Measurements from ENCODE around the gene SLC35F3. TPM values are rescaled to one million over a fixed set of nuclear protein-coding genes. Genes with fewer than 3 reads are reported as not detected.

Gene SLC35F3
- total and polyA plus RNA-seq, 2 experiments from 2014 or later, result 1.0 to 3.2 TPM

GRCh38 chr1:234144901-234145300 is 240.4 kb downstream of the SLC35F3 start (continued):
- TF ChIP-seq REST (IDR thresholded peaks at IDR 0.05; ENCODE audit: unreplicated experiment), result no peak
- no peak for TF ChIP-seq EZH2phosphoT487 (IDR thresholded peaks at IDR 0.05; ENCODE audit: unreplicated experiment)
- no peak for TF ChIP-seq CREB1 (CRISPR knock-in tag; IDR thresholded peaks at IDR 0.05; ENCODE audit: low read depth)
- TF ChIP-seq ZNF331 (CRISPR knock-in tag; IDR thresholded peaks at IDR 0.05; ENCODE audit: low read depth), result no peak
- no peak for TF ChIP-seq STAT1 (IDR thresholded peaks at IDR 0.05; ENCODE audit: unreplicated experiment)
- no peak for TF ChIP-seq EZH2 (IDR thresholded peaks at IDR 0.05; ENCODE audit: low read depth, unreplicated experiment)
- no peak for TF ChIP-seq NANOG (IDR thresholded peaks at IDR 0.05; ENCODE audit: borderline replicate concordance)

- H2AFZ ChIP-seq, result no peak overlapping the region
- DNase-seq (ENCODE audit: low spot score), result no peak
- no peak overlapping the region for H3K4me2 ChIP-seq
- Mint-ChIP-seq H3K36me3 (ENCODE audit: low read depth) (no peaks in the 10 kb centered on the region), H3K4me1 (peaks cover 8% of the 10 kb centered on the region), H3K9me3 (peaks cover 8% of the 10 kb centered on the region; the same call in 2 of the 3 replicates), H3K4me3 (no peak overlapping the region), H3K27ac (no peak overlapping the region), H3K27me3 (ENCODE audit: insufficient read depth, low read depth, poor library complexity) (peaks cover 2% of the 10 kb centered on the region)
- H3K9me2 ChIP-seq (ENCODE audit: insufficient read depth), result no peaks in the 10 kb centered on the region
- no peaks in the 10 kb centered on the region for H3K36me3 ChIP-seq (ENCODE audit: insufficient read depth)
- no peaks in the 10 kb centered on the region for H3F3A ChIP-seq (replicated peaks; ENCODE audit: low read depth)
- no peaks in the 10 kb centered on the region for H3K27me3 ChIP-seq (ENCODE audit: insufficient read depth)
- ATAC-seq, result no peak
- no peaks in the 10 kb centered on the region for H3K79me2 ChIP-seq (replicated peaks; ENCODE audit: insufficient read depth)
- H3K27ac ChIP-seq (ENCODE audit: low read depth), result no peak overlapping the region
- H3K4me1 ChIP-seq (ENCODE audit: insufficient read depth), result no peaks in the 10 kb centered on the region
- H3K4me3 ChIP-seq, result no peak overlapping the region
- no peaks in the 10 kb centered on the region for H4K20me1 ChIP-seq (replicated peaks; ENCODE audit: insufficient read depth)
- TF ChIP-seq EZH2phosphoT487 (IDR thresholded peaks at IDR 0.05; ENCODE audit: unreplicated experiment) (no peak), REST (IDR thresholded peaks at IDR 0.05; ENCODE audit: unreplicated experiment) (no peak), EZH2 (IDR thresholded peaks at IDR 0.05; ENCODE audit: low read depth, unreplicated experiment) (no peak), POLR2AphosphoS5 (IDR thresholded peaks at IDR 0.05; ENCODE audit: low read depth) (no peak), STAT1 (IDR thresholded peaks at IDR 0.05; ENCODE audit: unreplicated experiment) (no peak)
- TF ChIP-seq, protein P1, sequence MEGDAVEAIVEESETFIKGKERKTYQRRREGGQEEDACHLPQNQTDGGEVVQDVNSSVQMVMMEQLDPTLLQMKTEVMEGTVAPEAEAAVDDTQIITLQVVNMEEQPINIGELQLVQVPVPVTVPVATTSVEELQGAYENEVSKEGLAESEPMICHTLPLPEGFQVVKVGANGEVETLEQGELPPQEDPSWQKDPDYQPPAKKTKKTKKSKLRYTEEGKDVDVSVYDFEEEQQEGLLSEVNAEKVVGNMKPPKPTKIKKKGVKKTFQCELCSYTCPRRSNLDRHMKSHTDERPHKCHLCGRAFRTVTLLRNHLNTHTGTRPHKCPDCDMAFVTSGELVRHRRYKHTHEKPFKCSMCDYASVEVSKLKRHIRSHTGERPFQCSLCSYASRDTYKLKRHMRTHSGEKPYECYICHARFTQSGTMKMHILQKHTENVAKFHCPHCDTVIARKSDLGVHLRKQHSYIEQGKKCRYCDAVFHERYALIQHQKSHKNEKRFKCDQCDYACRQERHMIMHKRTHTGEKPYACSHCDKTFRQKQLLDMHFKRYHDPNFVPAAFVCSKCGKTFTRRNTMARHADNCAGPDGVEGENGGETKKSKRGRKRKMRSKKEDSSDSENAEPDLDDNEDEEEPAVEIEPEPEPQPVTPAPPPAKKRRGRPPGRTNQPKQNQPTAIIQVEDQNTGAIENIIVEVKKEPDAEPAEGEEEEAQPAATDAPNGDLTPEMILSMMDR (conservative IDR thresholded peaks at IDR 0.05; ENCODE audit: low read depth in 2 of 2), result no peak
- TF ChIP-seq, protein P2, sequence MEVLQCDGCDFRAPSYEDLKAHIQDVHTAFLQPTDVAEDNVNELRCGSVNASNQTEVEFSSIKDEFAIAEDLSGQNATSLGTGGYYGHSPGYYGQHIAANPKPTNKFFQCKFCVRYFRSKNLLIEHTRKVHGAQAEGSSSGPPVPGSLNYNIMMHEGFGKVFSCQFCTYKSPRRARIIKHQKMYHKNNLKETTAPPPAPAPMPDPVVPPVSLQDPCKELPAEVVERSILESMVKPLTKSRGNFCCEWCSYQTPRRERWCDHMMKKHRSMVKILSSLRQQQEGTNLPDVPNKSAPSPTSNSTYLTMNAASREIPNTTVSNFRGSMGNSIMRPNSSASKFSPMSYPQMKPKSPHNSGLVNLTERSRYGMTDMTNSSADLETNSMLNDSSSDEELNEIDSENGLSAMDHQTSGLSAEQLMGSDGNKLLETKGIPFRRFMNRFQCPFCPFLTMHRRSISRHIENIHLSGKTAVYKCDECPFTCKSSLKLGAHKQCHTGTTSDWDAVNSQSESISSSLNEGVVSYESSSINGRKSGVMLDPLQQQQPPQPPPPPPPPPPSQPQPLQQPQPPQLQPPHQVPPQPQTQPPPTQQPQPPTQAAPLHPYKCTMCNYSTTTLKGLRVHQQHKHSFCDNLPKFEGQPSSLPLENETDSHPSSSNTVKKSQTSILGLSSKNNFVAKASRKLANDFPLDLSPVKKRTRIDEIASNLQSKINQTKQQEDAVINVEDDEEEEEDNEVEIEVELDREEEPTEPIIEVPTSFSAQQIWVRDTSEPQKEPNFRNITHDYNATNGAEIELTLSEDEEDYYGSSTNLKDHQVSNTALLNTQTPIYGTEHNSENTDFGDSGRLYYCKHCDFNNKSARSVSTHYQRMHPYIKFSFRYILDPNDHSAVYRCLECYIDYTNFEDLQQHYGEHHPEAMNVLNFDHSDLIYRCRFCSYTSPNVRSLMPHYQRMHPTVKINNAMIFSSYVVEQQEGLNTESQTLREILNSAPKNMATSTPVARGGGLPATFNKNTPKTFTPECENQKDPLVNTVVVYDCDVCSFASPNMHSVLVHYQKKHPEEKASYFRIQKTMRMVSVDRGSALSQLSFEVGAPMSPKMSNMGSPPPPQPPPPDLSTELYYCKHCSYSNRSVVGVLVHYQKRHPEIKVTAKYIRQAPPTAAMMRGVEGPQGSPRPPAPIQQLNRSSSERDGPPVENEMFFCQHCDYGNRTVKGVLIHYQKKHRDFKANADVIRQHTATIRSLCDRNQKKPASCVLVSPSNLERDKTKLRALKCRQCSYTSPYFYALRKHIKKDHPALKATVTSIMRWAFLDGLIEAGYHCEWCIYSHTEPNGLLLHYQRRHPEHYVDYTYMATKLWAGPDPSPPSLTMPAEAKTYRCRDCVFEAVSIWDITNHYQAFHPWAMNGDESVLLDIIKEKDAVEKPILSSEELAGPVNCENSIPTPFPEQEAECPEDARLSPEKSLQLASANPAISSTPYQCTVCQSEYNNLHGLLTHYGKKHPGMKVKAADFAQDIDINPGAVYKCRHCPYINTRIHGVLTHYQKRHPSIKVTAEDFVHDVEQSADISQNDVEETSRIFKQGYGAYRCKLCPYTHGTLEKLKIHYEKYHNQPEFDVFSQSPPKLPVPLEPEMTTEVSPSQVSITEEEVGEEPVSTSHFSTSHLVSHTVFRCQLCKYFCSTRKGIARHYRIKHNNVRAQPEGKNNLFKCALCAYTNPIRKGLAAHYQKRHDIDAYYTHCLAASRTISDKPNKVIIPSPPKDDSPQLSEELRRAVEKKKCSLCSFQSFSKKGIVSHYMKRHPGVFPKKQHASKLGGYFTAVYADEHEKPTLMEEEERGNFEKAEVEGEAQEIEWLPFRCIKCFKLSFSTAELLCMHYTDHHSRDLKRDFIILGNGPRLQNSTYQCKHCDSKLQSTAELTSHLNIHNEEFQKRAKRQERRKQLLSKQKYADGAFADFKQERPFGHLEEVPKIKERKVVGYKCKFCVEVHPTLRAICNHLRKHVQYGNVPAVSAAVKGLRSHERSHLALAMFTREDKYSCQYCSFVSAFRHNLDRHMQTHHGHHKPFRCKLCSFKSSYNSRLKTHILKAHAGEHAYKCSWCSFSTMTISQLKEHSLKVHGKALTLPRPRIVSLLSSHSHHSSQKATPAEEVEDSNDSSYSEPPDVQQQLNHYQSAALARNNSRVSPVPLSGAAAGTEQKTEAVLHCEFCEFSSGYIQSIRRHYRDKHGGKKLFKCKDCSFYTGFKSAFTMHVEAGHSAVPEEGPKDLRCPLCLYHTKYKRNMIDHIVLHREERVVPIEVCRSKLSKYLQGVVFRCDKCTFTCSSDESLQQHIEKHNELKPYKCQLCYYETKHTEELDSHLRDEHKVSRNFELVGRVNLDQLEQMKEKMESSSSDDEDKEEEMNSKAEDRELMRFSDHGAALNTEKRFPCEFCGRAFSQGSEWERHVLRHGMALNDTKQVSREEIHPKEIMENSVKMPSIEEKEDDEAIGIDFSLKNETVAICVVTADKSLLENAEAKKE (CRISPR knock-in tag; IDR thresholded peaks at IDR 0.05), result no peak
These were observed 243.9 kb downstream of the SLC35F3 start for GRCh38 chr1:234148350-234148749.
